HG03520 (cell line): ENCODE data around the gene IFT80.
"Not testable (repeated sequence)": the region's sequence is repeated elsewhere in the genome, so short reads cannot be mapped to it uniquely, and the experiment has no call there.

Experiments
- ATAC-seq: cut with Tn5 transposase; IDR thresholded peaks from one replicate; pipeline ENCODE4 v1.9.1; 2021; ENCODE audit warnings: mild to moderate bottlenecking, moderate library complexity; ENCODE audit not compliant: unreplicated experiment

IFT80 gene

GRCh38 chr3:160369784-160370183, 29.2 kb downstream of the IFT80 start:
- no peak for ATAC-seq

GRCh38 chr3:160368804-160369203, 30.2 kb downstream of the IFT80 start:
- ATAC-seq = no peak

- no peak for ATAC-seq
Measured at GRCh38 chr3:160365869-160366522, 33.0 kb downstream of the IFT80 start.

GRCh38 chr3:160362896-160363295, 36.1 kb downstream of the IFT80 start:
- not testable (repeated sequence) for ATAC-seq

GRCh38 chr3:160355826-160356225, 43.2 kb downstream of the IFT80 start:
- ATAC-seq = no peak

GRCh38 chr3:160346511-160346910, 52.5 kb downstream of the IFT80 start:
- no peak for ATAC-seq

- ATAC-seq = no peak
Measured at GRCh38 chr3:160343132-160343531, 55.9 kb downstream of the IFT80 start.

GRCh38 chr3:160340351-160340750, 58.7 kb downstream of the IFT80 start:
- no peak for ATAC-seq

- ATAC-seq = no peak
Measured at GRCh38 chr3:160331127-160331937, 67.7 kb downstream of the IFT80 start.

GRCh38 chr3:160330690-160331089, 68.3 kb downstream of the IFT80 start:
- ATAC-seq = no peak

- no peak for ATAC-seq
Measured at GRCh38 chr3:160330109-160330508, 68.9 kb downstream of the IFT80 start.

- not testable (repeated sequence) for ATAC-seq
Measured at GRCh38 chr3:160326286-160326685, 72.7 kb downstream of the IFT80 start.

- not testable (repeated sequence) for ATAC-seq
Measured at GRCh38 chr3:160321821-160322220, 77.2 kb downstream of the IFT80 start.

- ATAC-seq = no peak
Measured at GRCh38 chr3:160319322-160319721, 79.7 kb downstream of the IFT80 start.

- ATAC-seq = no peak
Measured at GRCh38 chr3:160314995-160315394, 84.0 kb downstream of the IFT80 start.

- ATAC-seq = no peak
Measured at GRCh38 chr3:160312014-160312624, 86.9 kb downstream of the IFT80 start.

GRCh38 chr3:160302806-160303205, 96.2 kb downstream of the IFT80 start:
- ATAC-seq = no peak

- no peak for ATAC-seq
Measured at GRCh38 chr3:160296591-160296990, 102.4 kb downstream of the IFT80 start.

GRCh38 chr3:160291909-160292299, 107.1 kb downstream of the IFT80 start:
- ATAC-seq = no peak

GRCh38 chr3:160291290-160291908, 107.6 kb downstream of the IFT80 start:
- no peak for ATAC-seq

- ATAC-seq = no peak
Measured at GRCh38 chr3:160287666-160288065, 111.4 kb downstream of the IFT80 start.
